PC-3 (cell line): Measurements from ENCODE around the gene PRPF40A. TPM values are rescaled to one million over a fixed set of nuclear protein-coding genes. Genes with fewer than 3 reads are reported as not detected.

Experiments used
- ATAC-seq: fragments of 200-7000 bp; cut with Tn5 transposase; 2 replicates; pipeline ENCODE4 v1.9.1; 2020; ENCODE audit warnings: mild to moderate bottlenecking, moderate library complexity
- BruUV-seq: library from RNA; stranded (reverse); fragments of 400-500 nt; replicated peaks from 2 replicates; lab custom pipeline; 2021; lab: Mats Ljungman, UMichigan
- CTCF ChIA-PET: fragments of 300-600 bp; sonication (Branson Sonifier 250); formaldehyde crosslinking; loops from one replicate; lab custom pipeline; 2022; ENCODE audit warnings: antibody characterized with exemption; lab: Charles Lee
- POLR2A ChIA-PET: fragments of 300-600 bp; sonication (Branson Sonifier 250); formaldehyde crosslinking; loops from one replicate; lab custom pipeline; 2022; ENCODE audit warnings: antibody characterized with exemption; ENCODE audit not compliant: unreplicated experiment; lab: Charles Lee
- DNase-seq: peaks from one replicate; pipeline ENCODE4 v3.0.0-alpha.2; 2015
- H2AFZ ChIP-seq: fragments of 300-600 bp; sonication (generic); 2 replicates; pipeline ENCODE4 v1.6.0; 2016; ENCODE audit warnings: antibody characterized with exemption, low read length
- H3F3A ChIP-seq: fragments of 300-600 bp; sonication (generic); one replicate; pipeline ENCODE4 v1.6.0; 2017; ENCODE audit warnings: antibody characterized with exemption, low read length, control low read depth, mild to moderate bottlenecking; ENCODE audit not compliant: unreplicated experiment
- H3K27ac ChIP-seq: fragments of 300-600 bp; sonication (generic); 2 replicates; pipeline ENCODE4 v1.5.1; 2016; ENCODE audit warnings: mild to moderate bottlenecking, low read length
- H3K27me3 ChIP-seq: fragments of 300-600 bp; sonication (generic); 2 replicates; pipeline ENCODE4 v1.6.1; 2016; ENCODE audit warnings: low read length, mixed read lengths
- H3K36me3 ChIP-seq: fragments of 300-600 bp; sonication (generic); 2 replicates; pipeline ENCODE4 v1.6.1; 2016; ENCODE audit warnings: low read depth, mixed run types, low read length, mixed read lengths
- H3K4me1 ChIP-seq: fragments of 300-600 bp; sonication (generic); 2 replicates; pipeline ENCODE4 v1.5.1; 2016; ENCODE audit warnings: low read length; ENCODE audit not compliant: insufficient read depth
- H3K4me2 ChIP-seq: fragments of 300-600 bp; sonication (generic); 2 replicates; pipeline ENCODE4 v1.6.0; 2016; ENCODE audit warnings: low read length
- H3K4me3 ChIP-seq: fragments of 300-600 bp; sonication (generic); 2 replicates; pipeline ENCODE4 v1.5.1; 2016; ENCODE audit warnings: mild to moderate bottlenecking, low read length, mixed read lengths
- H3K79me2 ChIP-seq: fragments of 300-600 bp; sonication (generic); 2 replicates; pipeline ENCODE4 v1.6.1; 2017; ENCODE audit warnings: low read length, mixed read lengths
- H3K9ac ChIP-seq: fragments of 300-600 bp; sonication (generic); 2 replicates; pipeline ENCODE4 v1.6.0; 2016; ENCODE audit warnings: mild to moderate bottlenecking, low read length
- H3K9me2 ChIP-seq: fragments of 300-600 bp; sonication (generic); replicated peaks from 2 replicates; pipeline ENCODE4 v1.6.1; 2016; ENCODE audit warnings: mixed run types, low read length, mixed read lengths
- H3K9me3 ChIP-seq: fragments of 300-600 bp; sonication (generic); 2 replicates; pipeline ENCODE4 v1.6.1; 2016; ENCODE audit warnings: low read length, mixed read lengths
- H4K20me1 ChIP-seq: fragments of 300-600 bp; sonication (generic); 2 replicates; pipeline ENCODE4 v1.6.1; 2016; ENCODE audit warnings: low read length, mixed read lengths
- CTCF ChIP-seq: fragments of 300-600 bp; sonication (generic); conservative IDR thresholded peaks from 2 replicates; pipeline ENCODE4 v1.5.1; 2017; ENCODE audit warnings: antibody characterized with exemption, low read depth, mild to moderate bottlenecking, low read length
- EZH2 ChIP-seq: fragments of 300-600 bp; sonication (generic); IDR thresholded peaks from one replicate; pipeline ENCODE4 v1.6.1; 2017; ENCODE audit warnings: antibody characterized with exemption, mild to moderate bottlenecking, low read length; ENCODE audit not compliant: unreplicated experiment
- EZH2phosphoT487 ChIP-seq: fragments of 300-600 bp; sonication (generic); IDR thresholded peaks from 2 replicates; pipeline ENCODE4 v1.6.1; 2018; ENCODE audit warnings: mild to moderate bottlenecking, antibody characterized with exemption, low read length, borderline replicate concordance
- intact Hi-C: fragments of 100-400 bp; cut with micrococcal nuclease; formaldehyde crosslinking; loops from 2 replicates; pipeline ENCODE4 v1.9.0; 2023
- total RNA-seq: library from RNA; depleted of rRNA; stranded (reverse); fragments of >200 nt; gene quantifications from 2 replicates; pipeline ENCODE4 v1.2.3, GENCODE V29; 2014

Gene PRPF40A
- total RNA-seq, 1 experiment from 2014 or later = 140 TPM

GRCh38 chr2:152617456-152618192 lies 99.6 kb downstream of the PRPF40A start:
- Histone ChIP-seq H3K9ac (no peak overlapping the region), H3K4me2 (no peak overlapping the region), H4K20me1 (no peaks in the 10 kb centered on the region), H3K36me3 (peaks cover 24% of the 10 kb centered on the region), H2AFZ (no peak overlapping the region), H3K9me3 (no peaks in the 10 kb centered on the region), H3K79me2 (no peaks in the 10 kb centered on the region), H3K4me3 (no peak overlapping the region), H3F3A (no peaks in the 10 kb centered on the region), H3K4me1 (peaks cover 3% of the 10 kb centered on the region), H3K27me3 (no peaks in the 10 kb centered on the region), H3K9me2 (no peaks in the 10 kb centered on the region), H3K27ac (no peak overlapping the region)
- intact Hi-C loops = no loop called here
- DNase-seq (peak; percentile 8), ATAC-seq (peak; percentile 70)
- no TSS peak for BruUV-seq
- CTCF ChIA-PET = no interaction called here
- TF ChIP-seq EZH2 (no peak), EZH2phosphoT487 (no peak), CTCF (no peak)
- POLR2A ChIA-PET = no interaction called here

DNA sequence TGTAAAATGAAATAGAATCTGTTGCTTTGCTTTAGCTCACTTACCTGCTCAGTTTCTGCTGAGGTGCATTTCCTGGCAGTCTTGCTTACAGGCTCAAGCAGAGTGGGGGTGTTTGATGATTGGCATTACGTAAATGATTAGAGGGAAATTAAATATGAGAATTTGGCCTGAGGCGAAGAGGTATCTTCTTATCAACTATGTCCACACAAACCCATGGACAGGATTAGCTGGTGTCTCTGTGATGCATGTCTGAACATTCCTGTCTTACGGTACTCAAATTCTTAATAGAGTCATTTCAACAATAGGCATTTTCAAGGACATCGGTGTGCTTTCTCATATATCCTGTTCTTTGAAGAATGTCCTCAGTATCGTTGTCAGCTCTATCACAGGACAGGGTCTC lies 102.1 kb downstream of the PRPF40A start:
- ATAC-seq = no peak
- no peaks in the 10 kb centered on the region for H4K20me1 ChIP-seq
- H3F3A ChIP-seq = no peaks in the 10 kb centered on the region
- H2AFZ ChIP-seq = no peak overlapping the region
- BruUV-seq = no TSS peak
- ChIA-PET CTCF (no interaction called here), POLR2A (interaction anchor here (0.6 kb wide), 1 partner anchor 605 kb away, joined by 3 read pairs; no protein-coding TSS in a partner anchor)
- no peak for TF ChIP-seq EZH2
- no peak for TF ChIP-seq EZH2phosphoT487
- TF ChIP-seq CTCF = no peak
- H3K9me3 ChIP-seq = no peaks in the 10 kb centered on the region
- no peak for DNase-seq
- H3K27ac ChIP-seq = no peak overlapping the region
- H3K36me3 ChIP-seq = peaks cover 15% of the 10 kb centered on the region
- H3K79me2 ChIP-seq = no peaks in the 10 kb centered on the region
- no peaks in the 10 kb centered on the region for H3K9me2 ChIP-seq
- H3K4me1 ChIP-seq = peaks cover 3% of the 10 kb centered on the region
- no peak overlapping the region for H3K9ac ChIP-seq
- no peak overlapping the region for H3K4me2 ChIP-seq
- H3K27me3 ChIP-seq = no peaks in the 10 kb centered on the region
- intact Hi-C loops = no loop called here
- H3K4me3 ChIP-seq = no peak overlapping the region

GRCh38 chr2:152613235-152613634 lies 104.0 kb downstream of the PRPF40A start:
- CTCF ChIA-PET = no interaction called here
- no peak overlapping the region for H2AFZ ChIP-seq
- POLR2A ChIA-PET = no interaction called here
- no peak overlapping the region for H3K27ac ChIP-seq
- no peak overlapping the region for H3K9ac ChIP-seq
- BruUV-seq = no TSS peak
- H3F3A ChIP-seq = no peaks in the 10 kb centered on the region
- H3K79me2 ChIP-seq = no peaks in the 10 kb centered on the region
- no peaks in the 10 kb centered on the region for H3K9me3 ChIP-seq
- TF ChIP-seq CTCF (no peak), EZH2phosphoT487 (no peak), EZH2 (no peak)
- no peaks in the 10 kb centered on the region for H4K20me1 ChIP-seq
- intact Hi-C loops = loop anchor here (5.0 kb wide), 1 partner anchor 41 kb away; no protein-coding TSS in a partner anchor
- peaks cover 12% of the 10 kb centered on the region; the same call in 1 of the 2 replicates for H3K36me3 ChIP-seq
- no peaks in the 10 kb centered on the region for H3K27me3 ChIP-seq
- H3K4me2 ChIP-seq = no peak overlapping the region
- DNase-seq = peak; percentile 4
- ATAC-seq = peak; percentile 64
- no peak overlapping the region for H3K4me3 ChIP-seq
- H3K4me1 ChIP-seq = peaks cover 3% of the 10 kb centered on the region
- no peaks in the 10 kb centered on the region for H3K9me2 ChIP-seq
